Liver (tissue), 9 donors: ENCODE measurements around the gene PHB1. TPM values are rescaled to one million over a fixed set of nuclear protein-coding genes. Genes with fewer than 3 reads are reported as not detected.

Experiments used
- DNase-seq: peaks from one replicate; pipeline ENCODE4 v3.0.0-alpha.2; 2017; ENCODE audit warnings: low spot score
- H3K27ac ChIP-seq, 2 donors: one replicate each; pipeline ENCODE4 v1.7.0; 2013; ENCODE audit warnings: inconsistent platforms in 2 of 2, low read length in 2 of 2, control low read depth in 1 of 2, low read depth in 1 of 2, mild to moderate bottlenecking in 1 of 2
- H3K27me3 ChIP-seq, 4 donors: one replicate each; pipeline versions ENCODE4 v1.6.1 to v1.7.0; 2013; ENCODE audit warnings: low read length in 3 of 4, inconsistent platforms in 1 of 4, mild to moderate bottlenecking in 1 of 4, moderate library complexity in 1 of 4; ENCODE audit not compliant: control insufficient read depth in 4 of 4, insufficient read depth in 4 of 4
- H3K36me3 ChIP-seq, 4 donors: one replicate each; pipeline versions ENCODE4 v1.6.1 to v1.7.0; 2013; ENCODE audit warnings: low read length in 3 of 4, mild to moderate bottlenecking in 3 of 4, low read depth in 1 of 4, moderate library complexity in 1 of 4; ENCODE audit not compliant: control insufficient read depth in 4 of 4, insufficient read depth in 3 of 4
- H3K4me1 ChIP-seq, 4 donors: one replicate each; pipeline versions ENCODE4 v1.6.1 to v1.7.0; 2013; ENCODE audit warnings: low read length in 3 of 4, mild to moderate bottlenecking in 3 of 4, moderate library complexity in 1 of 4; ENCODE audit not compliant: control insufficient read depth in 4 of 4, insufficient read depth in 4 of 4
- H3K4me3 ChIP-seq, 3 donors: one replicate each; pipeline versions ENCODE4 v1.6.1 to v1.7.0; 2013; ENCODE audit warnings: low read length in 3 of 3, control low read depth in 1 of 3, low read depth in 1 of 3, mild to moderate bottlenecking in 1 of 3
- H3K9ac ChIP-seq, 2 donors: one replicate each; pipeline ENCODE4 v1.7.0; 2013; ENCODE audit warnings: low read length in 2 of 2, mild to moderate bottlenecking in 2 of 2, moderate library complexity in 2 of 2, control low read depth in 1 of 2, low read depth in 1 of 2
- H3K9me3 ChIP-seq, 4 donors: one replicate each; pipeline versions ENCODE4 v1.6.1 to v1.7.0; 2013; ENCODE audit warnings: low read length in 3 of 4; ENCODE audit not compliant: control insufficient read depth in 4 of 4
- EGR1 ChIP-seq, 2 donors: IDR thresholded peaks; 2 replicates each; pipeline ENCODE4 v1.6.1; 2016 to 2018; ENCODE audit warnings: antibody characterized with exemption in 2 of 2, low read depth in 2 of 2
- FOXA1 ChIP-seq: IDR thresholded peaks from 2 replicates; pipeline ENCODE4 v1.6.1; 2016; ENCODE audit warnings: antibody characterized with exemption
- FOXA2 ChIP-seq: IDR thresholded peaks from 2 replicates; pipeline ENCODE4 v1.6.1; 2016; ENCODE audit warnings: antibody characterized with exemption
- GABPA ChIP-seq, 2 donors: IDR thresholded peaks in 1 of 2; conservative IDR thresholded peaks in 1 of 2; 2 replicates each; pipeline ENCODE4 v1.6.1; 2016; ENCODE audit warnings: antibody characterized with exemption in 2 of 2, mild to moderate bottlenecking in 1 of 2, moderate library complexity in 1 of 2
- HNF4A ChIP-seq, 2 donors: conservative IDR thresholded peaks; 2 replicates each; pipeline ENCODE4 v1.6.1; 2016; ENCODE audit warnings: antibody characterized with exemption in 2 of 2, mild to moderate bottlenecking in 2 of 2
- HNF4G ChIP-seq: IDR thresholded peaks from 2 replicates; pipeline ENCODE4 v1.6.1; 2016; ENCODE audit warnings: antibody characterized with exemption
- JUND ChIP-seq, 2 donors: IDR thresholded peaks; 2 replicates each; pipeline ENCODE4 v1.6.1; 2016; ENCODE audit warnings: antibody characterized with exemption in 2 of 2
- NR2F2 ChIP-seq: IDR thresholded peaks from 2 replicates; pipeline ENCODE4 v1.6.1; 2016; ENCODE audit warnings: antibody characterized with exemption
- RAD21 ChIP-seq, 2 donors: IDR thresholded peaks; 2 replicates each; pipeline ENCODE4 v1.6.1; 2016; ENCODE audit warnings: antibody characterized with exemption in 2 of 2, mild to moderate bottlenecking in 2 of 2
- RXRA ChIP-seq, 2 donors: IDR thresholded peaks; 2 replicates each; pipeline ENCODE4 v1.6.1; 2017 to 2018; ENCODE audit warnings: antibody characterized with exemption in 2 of 2, mild to moderate bottlenecking in 1 of 2
- SP1 ChIP-seq: IDR thresholded peaks from 2 replicates; pipeline ENCODE4 v1.6.1; 2018; ENCODE audit warnings: antibody characterized with exemption, mild to moderate bottlenecking
- TAF1 ChIP-seq: conservative IDR thresholded peaks from 2 replicates; pipeline ENCODE4 v1.6.1; 2016; ENCODE audit warnings: antibody characterized with exemption, mild to moderate bottlenecking
- YY1 ChIP-seq: IDR thresholded peaks from 2 replicates; pipeline ENCODE4 v1.6.1; 2016; ENCODE audit warnings: antibody characterized with exemption, mild to moderate bottlenecking
- WGBS: extraction: QIAGEN DNeasy Blood & Tissue Kit; methylation state at CpG from one replicate; pipeline ENCODE4 v1.1.7; 2013; 5-methylcytosine and 5-hydroxymethylcytosine counted together
- polyA plus RNA-seq, 2 donors: library from polyadenylated mRNA; stranded (reverse) in 1 of 2; unstranded in 1 of 2; fragments of 200-250 nt in 1 of 2; fragments of >200 nt in 1 of 2; fragmentation: Nextera tagmentation in 1 of 2; extraction: Ambion mirVana in 1 of 2; gene quantifications; one replicate each; pipeline versions ENCODE4 v1.2.1 to v1.2.3, GENCODE V29; 2013 to 2015
- total RNA-seq, 2 donors: library from RNA; depleted of rRNA; stranded (reverse); fragments of >200 nt; gene quantifications; one replicate each; pipeline ENCODE4 v1.2.3, GENCODE V29; 2014
- TF ChIP-seq, protein P1 (sequence below): IDR thresholded peaks from 2 replicates; pipeline ENCODE4 v1.6.1; 2016; ENCODE audit warnings: antibody characterized with exemption
- TF ChIP-seq, protein P2 (sequence below): IDR thresholded peaks from 2 replicates; pipeline ENCODE4 v1.6.1; 2016; ENCODE audit warnings: antibody characterized with exemption
- TF ChIP-seq, protein P3 (sequence below): IDR thresholded peaks from 2 replicates; pipeline ENCODE4 v1.6.1; 2016; ENCODE audit warnings: antibody characterized with exemption, mild to moderate bottlenecking
- TF ChIP-seq, protein P4 (sequence below): IDR thresholded peaks from 2 replicates; pipeline ENCODE4 v1.6.1; 2016; ENCODE audit warnings: antibody characterized with exemption
- donor health status: healthy.
- donor health status: healthy.
- donor health status: healthy.
- donor health status: healthy.
- donor health status: healthy.

Gene PHB1
- total and polyA plus RNA-seq, 4 donors = 52.5 to 149 (median 98.5) TPM

DNA sequence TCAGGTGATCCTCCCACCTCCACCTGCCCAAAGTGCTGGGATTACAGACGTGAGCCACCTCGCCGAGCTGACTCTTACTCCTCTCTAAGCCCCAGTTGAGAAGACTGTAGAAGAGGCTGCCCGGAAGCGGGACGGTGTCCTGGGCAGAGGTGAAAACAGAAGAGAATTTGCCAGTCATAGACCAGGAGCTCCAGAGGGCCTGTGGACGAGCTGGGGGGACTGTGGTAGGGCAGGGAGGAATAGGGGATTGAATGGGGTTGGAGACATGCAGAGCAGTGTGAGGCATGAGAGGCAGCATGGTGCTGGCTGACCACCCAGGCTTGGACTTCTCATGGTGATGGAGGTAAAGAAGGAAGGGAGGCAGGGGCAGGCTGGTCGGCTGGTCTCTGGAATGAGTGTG, 17.1 kb upstream of the PHB1 start:
- Histone ChIP-seq H3K9me3 (no peaks in the 10 kb centered on the region), H3K27ac (no peak overlapping the region), H3K9ac (no peak overlapping the region), H3K4me1 (peaks cover 0 to 12% (median 8%) of the 10 kb centered on the region in 4 donors), H3K36me3 (no peaks in the 10 kb centered on the region), H3K4me3 (no peak overlapping the region), H3K27me3 (no peaks in the 10 kb centered on the region)
- DNase-seq = no peak
- TF ChIP-seq HNF4A (conservative IDR thresholded peaks at IDR 0.05) (no peak), GABPA (IDR thresholded peaks at IDR 0.05 in 1 of 2, conservative IDR thresholded peaks at IDR 0.05 in 1 of 2) (no peak), TAF1 (no peak), EGR1 (IDR thresholded peaks at IDR 0.05; ENCODE audit: low read depth in 2 of 2) (no peak), FOXA2 (no peak), RXRA (IDR thresholded peaks at IDR 0.05) (no peak), YY1 (no peak), SP1 (no peak), NR2F2 (no peak), FOXA1 (no peak), JUND (IDR thresholded peaks at IDR 0.05) (no peak), RAD21 (IDR thresholded peaks at IDR 0.05) (no peak), HNF4G (no peak)
- TF ChIP-seq, protein P1, sequence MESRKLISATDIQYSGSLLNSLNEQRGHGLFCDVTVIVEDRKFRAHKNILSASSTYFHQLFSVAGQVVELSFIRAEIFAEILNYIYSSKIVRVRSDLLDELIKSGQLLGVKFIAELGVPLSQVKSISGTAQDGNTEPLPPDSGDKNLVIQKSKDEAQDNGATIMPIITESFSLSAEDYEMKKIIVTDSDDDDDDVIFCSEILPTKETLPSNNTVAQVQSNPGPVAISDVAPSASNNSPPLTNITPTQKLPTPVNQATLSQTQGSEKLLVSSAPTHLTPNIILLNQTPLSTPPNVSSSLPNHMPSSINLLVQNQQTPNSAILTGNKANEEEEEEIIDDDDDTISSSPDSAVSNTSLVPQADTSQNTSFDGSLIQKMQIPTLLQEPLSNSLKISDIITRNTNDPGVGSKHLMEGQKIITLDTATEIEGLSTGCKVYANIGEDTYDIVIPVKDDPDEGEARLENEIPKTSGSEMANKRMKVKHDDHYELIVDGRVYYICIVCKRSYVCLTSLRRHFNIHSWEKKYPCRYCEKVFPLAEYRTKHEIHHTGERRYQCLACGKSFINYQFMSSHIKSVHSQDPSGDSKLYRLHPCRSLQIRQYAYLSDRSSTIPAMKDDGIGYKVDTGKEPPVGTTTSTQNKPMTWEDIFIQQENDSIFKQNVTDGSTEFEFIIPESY = no peak
- TF ChIP-seq, protein P2, sequence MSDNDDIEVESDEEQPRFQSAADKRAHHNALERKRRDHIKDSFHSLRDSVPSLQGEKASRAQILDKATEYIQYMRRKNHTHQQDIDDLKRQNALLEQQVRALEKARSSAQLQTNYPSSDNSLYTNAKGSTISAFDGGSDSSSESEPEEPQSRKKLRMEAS = no peak
- TF ChIP-seq, protein P3, sequence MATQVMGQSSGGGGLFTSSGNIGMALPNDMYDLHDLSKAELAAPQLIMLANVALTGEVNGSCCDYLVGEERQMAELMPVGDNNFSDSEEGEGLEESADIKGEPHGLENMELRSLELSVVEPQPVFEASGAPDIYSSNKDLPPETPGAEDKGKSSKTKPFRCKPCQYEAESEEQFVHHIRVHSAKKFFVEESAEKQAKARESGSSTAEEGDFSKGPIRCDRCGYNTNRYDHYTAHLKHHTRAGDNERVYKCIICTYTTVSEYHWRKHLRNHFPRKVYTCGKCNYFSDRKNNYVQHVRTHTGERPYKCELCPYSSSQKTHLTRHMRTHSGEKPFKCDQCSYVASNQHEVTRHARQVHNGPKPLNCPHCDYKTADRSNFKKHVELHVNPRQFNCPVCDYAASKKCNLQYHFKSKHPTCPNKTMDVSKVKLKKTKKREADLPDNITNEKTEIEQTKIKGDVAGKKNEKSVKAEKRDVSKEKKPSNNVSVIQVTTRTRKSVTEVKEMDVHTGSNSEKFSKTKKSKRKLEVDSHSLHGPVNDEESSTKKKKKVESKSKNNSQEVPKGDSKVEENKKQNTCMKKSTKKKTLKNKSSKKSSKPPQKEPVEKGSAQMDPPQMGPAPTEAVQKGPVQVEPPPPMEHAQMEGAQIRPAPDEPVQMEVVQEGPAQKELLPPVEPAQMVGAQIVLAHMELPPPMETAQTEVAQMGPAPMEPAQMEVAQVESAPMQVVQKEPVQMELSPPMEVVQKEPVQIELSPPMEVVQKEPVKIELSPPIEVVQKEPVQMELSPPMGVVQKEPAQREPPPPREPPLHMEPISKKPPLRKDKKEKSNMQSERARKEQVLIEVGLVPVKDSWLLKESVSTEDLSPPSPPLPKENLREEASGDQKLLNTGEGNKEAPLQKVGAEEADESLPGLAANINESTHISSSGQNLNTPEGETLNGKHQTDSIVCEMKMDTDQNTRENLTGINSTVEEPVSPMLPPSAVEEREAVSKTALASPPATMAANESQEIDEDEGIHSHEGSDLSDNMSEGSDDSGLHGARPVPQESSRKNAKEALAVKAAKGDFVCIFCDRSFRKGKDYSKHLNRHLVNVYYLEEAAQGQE = no peak
- TF ChIP-seq, protein P4, sequence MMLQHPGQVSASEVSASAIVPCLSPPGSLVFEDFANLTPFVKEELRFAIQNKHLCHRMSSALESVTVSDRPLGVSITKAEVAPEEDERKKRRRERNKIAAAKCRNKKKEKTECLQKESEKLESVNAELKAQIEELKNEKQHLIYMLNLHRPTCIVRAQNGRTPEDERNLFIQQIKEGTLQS = no peak
- 88% methylated on average over 8 of the region's 8 CpGs for WGBS

DNA sequence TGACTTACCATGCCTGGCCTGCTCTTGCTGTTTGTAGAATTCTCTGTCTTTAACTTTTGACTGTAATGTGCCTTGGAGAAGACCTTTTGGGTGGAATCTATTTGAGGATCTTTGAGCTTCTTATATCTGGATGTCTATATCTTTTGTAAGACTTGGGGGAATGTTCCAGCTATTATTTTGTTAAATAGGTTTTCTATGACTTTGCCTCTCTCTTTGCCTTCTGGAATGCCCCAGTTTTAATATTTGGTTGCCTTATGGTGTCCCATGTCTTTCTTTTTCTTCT, 10.3 kb upstream of the PHB1 start:
- no peak overlapping the region for H3K27ac ChIP-seq
- H3K36me3 ChIP-seq = no peaks in the 10 kb centered on the region
- no peaks in the 10 kb centered on the region for H3K4me1 ChIP-seq
- no peak for TF ChIP-seq FOXA1
- TF ChIP-seq FOXA2 = no peak
- no peak for TF ChIP-seq HNF4G
- no peak for TF ChIP-seq NR2F2
- no peak for TF ChIP-seq SP1
- no peak for TF ChIP-seq EGR1 (IDR thresholded peaks at IDR 0.05; ENCODE audit: low read depth in 2 of 2)
- no peak for TF ChIP-seq RAD21 (IDR thresholded peaks at IDR 0.05)
- TF ChIP-seq GABPA (IDR thresholded peaks at IDR 0.05 in 1 of 2, conservative IDR thresholded peaks at IDR 0.05 in 1 of 2) = no peak
- TF ChIP-seq, protein P1 = no peak
- TF ChIP-seq, protein P3 = no peak
- no peak overlapping the region for H3K9ac ChIP-seq
- H3K4me3 ChIP-seq = no peak overlapping the region
- H3K9me3 ChIP-seq = peaks cover 0 to 7% (median 5%) of the 10 kb centered on the region in 4 donors
- H3K27me3 ChIP-seq = no peaks in the 10 kb centered on the region
- no peak for DNase-seq
